NCI-H1694 (cell line): ENCODE data around the gene ARMH2.
"Not testable (repeated sequence)": the region's sequence is repeated elsewhere in the genome, so short reads cannot be mapped to it uniquely, and the experiment has no call there.

Source experiments
- DNase-seq: peaks from one replicate; lab custom pipeline; 2025; lab: John Stamatoyannopoulos, UW

ARMH2 gene

DNA sequence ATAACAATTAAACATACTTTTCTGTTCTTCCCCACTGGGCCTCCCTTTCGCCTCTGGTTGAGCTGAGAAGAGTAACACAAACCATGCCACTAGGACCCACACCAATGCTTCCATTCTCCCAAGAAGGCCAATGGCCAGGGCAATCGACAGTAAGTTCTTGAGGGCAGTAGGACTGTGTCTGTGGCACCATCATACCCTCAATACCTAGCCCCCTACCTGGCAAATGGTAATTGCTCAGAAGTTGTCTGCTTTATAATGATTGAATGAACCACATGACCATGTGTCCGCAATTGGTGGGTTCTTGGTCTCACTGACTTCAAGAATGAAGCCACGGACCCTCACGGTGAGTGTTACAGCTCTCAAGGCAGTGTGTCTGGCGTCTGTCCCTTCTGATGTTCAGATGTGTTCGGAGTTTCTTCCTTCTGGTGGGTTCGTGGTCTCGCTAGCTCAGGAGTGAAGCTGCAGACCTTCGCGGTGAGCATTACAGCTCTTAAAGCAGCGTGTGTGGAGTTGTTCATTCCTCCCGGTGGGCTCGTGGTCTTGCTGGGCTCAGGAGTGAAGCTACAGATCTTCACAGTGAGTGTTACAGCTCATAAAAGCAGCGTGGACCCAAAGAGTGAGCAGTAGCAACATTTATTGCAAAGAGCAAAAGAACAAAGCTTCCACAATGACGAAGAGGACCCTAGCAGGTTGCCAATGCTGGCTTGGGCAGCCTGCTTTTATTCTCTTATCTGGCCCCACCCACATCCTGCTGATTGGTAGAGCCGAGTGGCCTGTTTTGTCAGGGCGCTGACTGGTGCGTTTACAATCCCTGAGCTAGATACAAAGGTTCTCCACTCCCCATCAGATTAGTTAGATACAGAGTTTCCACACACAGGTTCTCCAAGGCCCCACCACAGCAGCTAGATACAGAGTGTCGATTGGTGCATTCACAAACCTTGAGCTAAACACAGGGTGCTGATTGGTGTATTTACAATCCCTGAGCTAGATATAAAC is 33.6 kb downstream of the ARMH2 start:
- DNase-seq = not testable (repeated sequence)

DNA sequence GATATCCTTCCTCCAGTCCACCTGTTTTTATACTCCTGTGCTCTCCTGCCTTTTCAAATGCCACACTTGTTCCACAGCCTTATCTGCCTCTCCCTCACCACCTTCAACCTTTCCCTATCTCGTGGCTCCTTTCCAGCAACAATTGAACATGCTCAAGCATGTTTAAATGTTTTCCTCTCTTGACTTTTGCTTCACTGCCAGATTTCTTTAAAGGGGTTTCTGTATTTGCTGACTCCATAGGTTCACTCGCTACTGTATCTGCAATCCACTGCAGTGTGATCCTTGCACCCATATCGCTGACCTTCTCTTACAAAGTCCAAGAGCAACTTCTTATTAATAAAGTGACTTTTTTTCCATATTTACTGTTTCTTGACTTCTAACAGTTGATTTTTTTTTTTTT is 35.1 kb downstream of the ARMH2 start:
- no peak for DNase-seq

DNA sequence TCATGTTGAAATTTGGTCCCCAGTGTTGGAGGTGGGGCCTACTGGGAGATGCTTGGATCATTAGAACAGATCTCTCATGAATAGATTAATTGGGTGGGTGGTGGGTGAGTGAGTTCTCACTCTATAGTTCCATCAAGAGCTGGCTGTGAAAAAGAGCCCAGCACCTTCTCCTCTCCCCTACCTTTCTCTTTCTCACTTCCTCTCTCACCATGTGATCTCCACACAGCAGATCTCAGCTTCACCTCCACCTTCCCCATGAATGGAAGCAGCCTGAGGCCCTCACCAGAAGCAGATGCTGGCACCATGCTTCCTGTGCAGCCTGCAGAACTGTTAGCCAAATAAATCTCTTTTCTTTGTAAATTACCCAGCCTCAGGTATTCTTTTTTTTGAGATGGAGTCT is 36.9 kb downstream of the ARMH2 start:
- no peak for DNase-seq

DNA sequence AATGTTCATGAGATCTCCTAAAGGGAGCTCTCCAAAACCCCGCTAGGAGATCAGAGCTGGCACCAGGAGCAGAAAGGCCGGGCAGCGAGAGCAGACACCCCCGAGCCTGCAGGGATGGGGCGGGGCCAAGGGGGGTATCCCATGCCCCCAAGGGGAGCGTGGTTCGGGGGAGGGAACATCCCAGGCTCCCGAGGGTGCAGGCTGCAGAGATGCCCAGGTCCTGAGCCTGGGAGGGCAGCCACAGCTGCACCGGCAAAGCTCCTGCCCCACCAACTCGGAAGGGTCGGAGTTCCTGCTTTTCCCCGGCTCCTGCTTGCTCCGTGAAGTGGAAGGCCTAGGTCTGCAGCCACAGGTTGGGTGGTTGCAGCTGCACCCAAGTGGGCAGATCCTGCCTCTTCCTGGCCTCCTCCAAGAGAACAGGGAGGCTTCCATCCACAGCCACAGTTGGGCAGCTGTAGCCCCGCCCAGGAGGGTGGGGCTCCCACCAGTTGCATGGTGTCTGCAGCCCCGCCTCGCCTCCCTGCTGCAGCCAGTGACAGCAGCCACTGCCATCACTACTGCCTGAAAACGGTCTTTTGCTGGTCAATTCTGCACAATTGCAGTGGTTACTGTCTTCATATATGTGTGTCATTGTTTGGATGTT is 37.4 kb downstream of the ARMH2 start:
- no peak for DNase-seq

DNA sequence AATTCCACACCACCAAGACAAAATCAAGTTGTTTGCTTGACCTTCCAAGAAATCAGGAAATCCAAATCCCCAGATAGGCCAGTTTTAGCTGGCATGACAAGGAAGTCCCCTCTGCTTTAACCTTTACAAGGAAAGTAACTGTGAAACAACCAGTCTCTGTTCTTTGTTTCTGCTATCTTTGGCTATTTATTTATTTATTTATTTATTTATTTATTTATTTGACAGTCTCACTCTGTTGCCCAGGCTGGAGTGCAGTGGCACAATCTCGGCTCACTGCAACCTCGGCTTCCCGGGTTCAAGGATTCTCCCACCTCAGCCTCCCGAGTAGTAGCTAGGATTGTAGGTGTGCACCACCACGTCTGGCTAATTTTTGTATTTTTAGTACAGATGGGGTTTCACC is 38.5 kb downstream of the ARMH2 start:
- DNase-seq = no peak

DNA sequence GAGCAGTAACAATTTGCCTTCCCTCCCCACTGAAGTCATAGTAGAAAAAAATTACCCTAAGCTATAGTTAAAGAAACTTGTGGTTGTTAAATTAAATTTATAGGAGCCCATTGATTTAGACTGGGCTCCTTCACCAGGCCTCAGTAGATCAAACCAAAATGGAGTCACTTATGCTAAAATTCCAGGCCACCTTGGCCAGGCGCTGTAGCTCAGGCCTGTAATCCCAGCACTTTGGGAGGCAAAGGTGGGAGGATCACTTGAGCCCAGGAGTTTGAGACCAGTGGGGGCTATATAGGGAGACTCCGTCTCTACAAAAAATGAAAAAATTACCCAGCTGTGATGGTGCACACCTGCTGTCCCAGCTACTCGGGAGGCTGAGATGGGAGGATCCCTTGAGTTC is 39.0 kb downstream of the ARMH2 start:
- no peak for DNase-seq

DNA sequence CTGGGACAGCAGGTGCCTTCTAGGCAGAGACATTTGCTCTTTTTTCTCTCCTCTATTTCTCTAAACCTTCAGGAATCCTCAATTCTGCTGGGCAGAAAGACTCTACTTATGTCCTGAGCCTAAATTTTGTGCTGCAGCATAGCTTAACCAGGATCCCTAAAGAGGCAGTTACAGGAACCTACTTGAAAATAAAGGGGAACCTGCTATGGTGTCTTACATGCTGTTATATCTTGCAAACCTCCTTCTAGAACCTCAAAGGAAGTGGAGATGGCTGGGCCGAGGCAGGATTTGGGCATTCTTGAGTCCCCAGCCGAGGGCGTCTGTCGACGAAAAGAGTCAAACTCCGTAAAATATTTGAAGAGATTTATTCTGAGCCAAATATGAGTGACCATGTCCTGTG is 41.1 kb downstream of the ARMH2 start:
- no peak for DNase-seq

DNA sequence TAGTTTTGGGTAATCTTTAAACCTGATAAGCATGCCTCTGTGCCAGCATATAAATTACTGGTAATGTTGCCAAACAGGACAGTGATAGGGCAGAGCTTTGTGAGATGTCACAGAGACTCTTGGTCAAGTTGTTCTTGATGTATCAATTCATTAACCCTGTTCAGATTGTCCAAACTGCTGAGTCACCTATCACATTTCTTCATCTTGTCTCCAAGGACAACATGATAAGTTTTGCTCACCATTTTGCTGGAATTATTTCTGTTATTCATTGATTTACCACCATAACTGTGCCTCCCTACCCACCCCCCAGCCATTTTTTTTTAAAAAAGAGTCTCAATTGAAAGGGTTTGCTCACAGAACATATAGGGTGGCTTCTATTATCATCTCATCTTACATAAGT is 43.4 kb downstream of the ARMH2 start:
- DNase-seq = no peak

DNA sequence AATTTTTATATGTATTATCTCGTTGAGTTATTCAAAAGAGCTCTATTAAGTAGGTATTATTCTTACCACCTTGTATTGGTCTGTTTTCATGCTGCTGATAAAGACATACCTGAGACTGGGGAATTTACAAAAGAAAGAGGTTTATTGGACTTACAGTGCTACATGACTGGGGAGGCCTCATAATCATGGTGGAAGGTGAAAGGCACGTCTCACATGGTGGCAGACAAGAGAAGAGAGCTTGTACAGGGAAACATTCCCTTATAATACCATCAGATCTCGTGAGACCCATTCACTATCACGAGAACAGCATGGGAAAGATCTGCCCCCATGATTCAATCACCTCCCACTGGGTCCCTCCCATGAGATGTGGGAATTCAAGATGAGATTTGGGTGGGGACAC is 44.3 kb downstream of the ARMH2 start:
- DNase-seq = not testable (repeated sequence)

DNA sequence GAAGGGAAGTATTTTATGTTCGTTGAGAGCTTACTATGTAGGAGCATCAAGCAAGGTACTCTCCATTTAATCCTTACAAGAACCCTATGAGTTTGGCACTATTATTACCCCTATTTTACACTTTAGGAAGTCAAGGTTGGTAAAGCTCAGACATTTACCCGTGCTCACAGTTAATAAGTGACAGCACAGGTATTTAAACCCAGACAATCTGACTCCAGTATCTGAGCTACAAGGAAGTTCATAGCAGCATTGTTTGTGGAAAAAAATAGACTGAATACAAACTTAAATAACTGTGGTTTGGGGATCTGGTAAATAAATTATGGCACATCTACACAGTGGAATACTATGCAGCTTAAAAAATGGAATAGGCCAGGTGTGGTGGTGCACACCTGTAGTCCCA is 45.2 kb downstream of the ARMH2 start:
- DNase-seq = no peak

DNA sequence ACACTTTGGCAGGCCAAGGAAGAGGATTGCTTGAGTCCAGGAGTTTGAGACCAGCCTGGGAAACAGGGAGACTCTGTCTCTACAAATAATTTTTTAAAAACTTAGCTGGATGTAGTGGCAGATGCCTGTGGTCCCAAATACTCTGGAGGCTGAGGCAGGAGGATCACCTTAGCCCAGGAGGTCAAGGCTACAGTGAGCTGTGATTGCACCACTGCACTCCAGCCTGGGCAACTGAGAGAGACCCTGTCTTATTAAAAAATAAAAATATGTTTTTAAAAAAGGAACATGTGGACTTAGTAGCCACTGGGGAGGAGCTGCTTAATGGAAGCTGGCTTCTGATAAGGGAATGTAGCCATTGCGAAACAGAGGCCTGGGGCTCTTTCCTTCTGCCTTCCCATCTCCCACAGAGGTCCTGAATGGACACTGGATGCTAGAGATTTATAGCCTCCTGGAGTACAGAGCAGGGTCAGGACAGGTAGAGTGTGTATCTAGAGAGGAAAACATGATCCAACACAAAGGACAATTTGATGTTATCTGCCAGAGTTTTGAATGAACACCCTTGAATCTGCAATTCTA is 45.7 kb downstream of the ARMH2 start:
- no peak for DNase-seq

DNA sequence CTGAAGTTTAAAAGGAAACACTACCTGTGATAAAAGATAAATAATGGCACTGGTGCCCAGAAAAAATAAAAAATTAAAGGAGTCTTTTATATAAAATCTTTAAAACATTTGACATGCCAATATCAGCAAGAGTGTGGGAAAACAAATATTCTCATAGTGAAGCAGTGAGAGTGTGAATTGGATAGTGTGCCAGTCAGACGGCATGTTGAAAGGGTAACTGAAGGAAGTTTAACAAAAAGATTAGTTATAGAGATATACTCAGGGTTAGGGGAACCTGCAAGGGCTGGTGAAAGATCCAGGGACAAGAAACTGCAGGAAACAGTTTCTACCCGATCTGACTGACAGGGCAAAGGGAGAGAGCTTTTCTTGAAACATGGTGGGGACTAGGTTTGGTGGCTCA is 46.2 kb downstream of the ARMH2 start:
- no peak for DNase-seq

DNA sequence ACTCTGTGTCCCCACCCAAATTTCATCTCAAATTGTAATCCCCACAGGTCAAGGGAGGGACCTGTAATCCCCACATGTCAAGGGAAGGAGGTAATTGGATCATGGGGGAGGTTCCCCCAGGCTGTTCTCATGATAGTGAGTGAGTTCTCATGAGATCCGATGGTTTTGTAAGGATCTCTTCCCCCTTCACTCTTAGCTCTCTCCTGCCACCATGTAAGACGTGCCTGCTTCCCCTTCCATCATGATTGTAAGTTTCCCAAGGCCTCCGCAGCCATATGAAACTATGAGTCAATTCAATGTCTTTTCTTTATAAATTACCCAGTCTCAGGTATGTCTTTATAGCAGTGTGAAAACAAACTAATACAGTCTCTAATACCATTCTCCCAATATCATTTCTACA is 47.8 kb downstream of the ARMH2 start:
- not testable (repeated sequence) for DNase-seq

DNA sequence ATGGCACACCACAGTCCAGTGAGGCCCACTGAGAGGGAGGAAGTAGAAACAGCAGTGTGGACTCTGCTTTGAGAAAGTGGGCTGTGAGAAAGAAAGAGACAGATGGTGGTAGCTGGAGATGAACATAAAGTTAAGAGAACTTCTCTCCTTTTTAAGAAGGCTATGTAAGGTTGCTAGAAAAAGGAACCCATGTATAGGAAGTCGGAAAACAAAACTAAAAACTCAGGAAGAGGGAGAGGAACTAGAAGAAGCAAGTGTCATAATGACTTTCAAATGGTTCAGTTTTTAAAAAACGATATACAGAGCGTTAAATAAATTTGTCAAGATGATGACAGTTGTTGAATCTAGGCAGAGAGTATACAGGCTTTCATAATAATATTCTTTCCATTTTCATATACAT is 49.4 kb downstream of the ARMH2 start:
- no peak for DNase-seq
